Fibroblast of mammary gland (primary cell): ENCODE measurements around the gene LIME1.

Experiments used
- DNase-seq: peaks from one replicate; pipeline ENCODE4 v3.0.0-alpha.2; 2010; ENCODE audit warnings: low read depth
- H3K4me3 ChIP-seq: 2 replicates; pipeline ENCODE4 v1.5.1; 2011; ENCODE audit warnings: low read depth, mild to moderate bottlenecking, low read length, moderate library complexity; ENCODE audit not compliant: control insufficient read depth
- TF ChIP-seq, protein P1 (sequence below): conservative IDR thresholded peaks from 2 replicates; pipeline ENCODE4 v1.5.1; 2011; ENCODE audit warnings: low read depth, low read length, inconsistent platforms; ENCODE audit not compliant: control insufficient read depth, insufficient read depth

Gene LIME1

GRCh38 chr20:63694584-63695423 is 41.7 kb upstream of the LIME1 start:
- H3K4me3 ChIP-seq: no peak overlapping the region
- TF ChIP-seq, protein P1, sequence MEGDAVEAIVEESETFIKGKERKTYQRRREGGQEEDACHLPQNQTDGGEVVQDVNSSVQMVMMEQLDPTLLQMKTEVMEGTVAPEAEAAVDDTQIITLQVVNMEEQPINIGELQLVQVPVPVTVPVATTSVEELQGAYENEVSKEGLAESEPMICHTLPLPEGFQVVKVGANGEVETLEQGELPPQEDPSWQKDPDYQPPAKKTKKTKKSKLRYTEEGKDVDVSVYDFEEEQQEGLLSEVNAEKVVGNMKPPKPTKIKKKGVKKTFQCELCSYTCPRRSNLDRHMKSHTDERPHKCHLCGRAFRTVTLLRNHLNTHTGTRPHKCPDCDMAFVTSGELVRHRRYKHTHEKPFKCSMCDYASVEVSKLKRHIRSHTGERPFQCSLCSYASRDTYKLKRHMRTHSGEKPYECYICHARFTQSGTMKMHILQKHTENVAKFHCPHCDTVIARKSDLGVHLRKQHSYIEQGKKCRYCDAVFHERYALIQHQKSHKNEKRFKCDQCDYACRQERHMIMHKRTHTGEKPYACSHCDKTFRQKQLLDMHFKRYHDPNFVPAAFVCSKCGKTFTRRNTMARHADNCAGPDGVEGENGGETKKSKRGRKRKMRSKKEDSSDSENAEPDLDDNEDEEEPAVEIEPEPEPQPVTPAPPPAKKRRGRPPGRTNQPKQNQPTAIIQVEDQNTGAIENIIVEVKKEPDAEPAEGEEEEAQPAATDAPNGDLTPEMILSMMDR: no peak
- DNase-seq: no peak

GRCh38 chr20:63695424-63696305 is 40.8 kb upstream of the LIME1 start:
- H3K4me3 ChIP-seq: no peak overlapping the region
- TF ChIP-seq, protein P1: no peak
- no peak for DNase-seq

DNA sequence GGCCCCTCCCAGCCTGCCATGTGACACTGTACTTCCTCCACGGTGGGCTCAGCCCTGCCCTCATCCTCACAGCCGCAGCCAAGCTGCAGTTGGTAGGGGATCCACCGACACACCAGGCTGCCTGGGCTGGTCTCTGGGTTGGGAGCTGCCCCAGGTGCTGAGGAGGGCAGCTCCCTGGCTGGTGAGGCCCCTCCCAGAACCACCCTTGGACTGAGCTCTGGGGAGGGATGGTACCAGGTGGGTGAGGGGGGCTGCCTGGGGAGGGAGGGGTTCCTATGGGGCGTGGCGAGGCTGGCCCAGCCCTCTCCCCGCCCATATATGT is 40.2 kb upstream of the LIME1 start:
- peak overlapping the region; percentile 39 for H3K4me3 ChIP-seq
- TF ChIP-seq, protein P1: no peak
- DNase-seq: no peak

GRCh38 chr20:63696628-63697356 is 39.7 kb upstream of the LIME1 start, which contains the start of gene TNFRSF6B:
TNFRSF6B (plus strand) TSS chr20:63696652; CDS start chr20:63696768, 116 bp downstream.
- no peak for DNase-seq
- TF ChIP-seq, protein P1: no peak
- H3K4me3 ChIP-seq: peak within 1 kb of the TSS; percentile 39

GRCh38 chr20:63697357-63697867 is 39.1 kb upstream of the LIME1 start:
- TF ChIP-seq, protein P1: no peak
- DNase-seq: no peak
- H3K4me3 ChIP-seq: peak overlapping the region; percentile 39
